Liver (tissue), 3 donors: Measurements from ENCODE around the gene SNX19.

Source experiments
- CTCF ChIP-seq: fragments of 150-350 bp; IDR thresholded peaks from 2 replicates; pipeline ENCODE4 v1.5.1; 2017; ENCODE audit warnings: improper control_type of control experiment, low read depth, low read length; ENCODE audit not compliant: missing input control
- RAD21 ChIP-seq, 2 donors: IDR thresholded peaks; 2 replicates each; pipeline ENCODE4 v1.6.1; 2016; ENCODE audit warnings: antibody characterized with exemption in 2 of 2, mild to moderate bottlenecking in 2 of 2
- YY1 ChIP-seq: IDR thresholded peaks from 2 replicates; pipeline ENCODE4 v1.6.1; 2016; ENCODE audit warnings: antibody characterized with exemption, mild to moderate bottlenecking
- donor health status: healthy.
- donor health status: healthy.

GRCh38 chr11:130915603-130916237 lies 559 bp downstream of the SNX19 start:
- TF ChIP-seq YY1 (no peak), CTCF (no peak), RAD21 (IDR thresholded peaks at IDR 0.05) (no peak)
